Measurements from ENCODE around the gene PLA2G4A. TPM values are rescaled to one million over a fixed set of nuclear protein-coding genes. Genes with fewer than 3 reads are reported as not detected.

The PLA2G4A gene
- total RNA-seq, 1 experiment from 2014 or later = 3.8 TPM

DNA sequence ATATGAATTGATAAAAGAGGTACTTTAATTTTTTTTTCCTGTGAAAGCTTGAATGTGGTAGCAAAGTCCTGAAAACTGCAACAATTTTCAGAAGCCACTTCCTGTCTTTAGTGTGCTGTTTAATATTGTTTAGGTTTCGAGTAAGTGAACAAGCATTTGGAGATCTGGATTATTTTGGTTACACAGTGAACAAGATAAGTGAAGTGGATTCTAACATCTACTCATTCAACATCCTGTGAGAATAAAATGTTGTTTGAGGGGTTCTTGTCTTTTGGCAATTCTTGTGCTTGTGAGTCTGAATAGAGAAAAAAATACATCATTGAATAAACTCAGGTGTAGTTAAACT, 35.2 kb upstream of the PLA2G4A start:
- TF ChIP-seq, protein P1, sequence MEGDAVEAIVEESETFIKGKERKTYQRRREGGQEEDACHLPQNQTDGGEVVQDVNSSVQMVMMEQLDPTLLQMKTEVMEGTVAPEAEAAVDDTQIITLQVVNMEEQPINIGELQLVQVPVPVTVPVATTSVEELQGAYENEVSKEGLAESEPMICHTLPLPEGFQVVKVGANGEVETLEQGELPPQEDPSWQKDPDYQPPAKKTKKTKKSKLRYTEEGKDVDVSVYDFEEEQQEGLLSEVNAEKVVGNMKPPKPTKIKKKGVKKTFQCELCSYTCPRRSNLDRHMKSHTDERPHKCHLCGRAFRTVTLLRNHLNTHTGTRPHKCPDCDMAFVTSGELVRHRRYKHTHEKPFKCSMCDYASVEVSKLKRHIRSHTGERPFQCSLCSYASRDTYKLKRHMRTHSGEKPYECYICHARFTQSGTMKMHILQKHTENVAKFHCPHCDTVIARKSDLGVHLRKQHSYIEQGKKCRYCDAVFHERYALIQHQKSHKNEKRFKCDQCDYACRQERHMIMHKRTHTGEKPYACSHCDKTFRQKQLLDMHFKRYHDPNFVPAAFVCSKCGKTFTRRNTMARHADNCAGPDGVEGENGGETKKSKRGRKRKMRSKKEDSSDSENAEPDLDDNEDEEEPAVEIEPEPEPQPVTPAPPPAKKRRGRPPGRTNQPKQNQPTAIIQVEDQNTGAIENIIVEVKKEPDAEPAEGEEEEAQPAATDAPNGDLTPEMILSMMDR (IDR thresholded peaks at IDR 0.05; ENCODE audit: unreplicated experiment) = no peak
- intact Hi-C loops (cut with micrococcal nuclease) = no loop called here
- H3K9me3 Mint-ChIP-seq (ENCODE audit: unreplicated experiment) = no peaks in the 10 kb centered on the region
- no peak overlapping the region for H3K4me3 Mint-ChIP-seq (ENCODE audit: unreplicated experiment)
- no TSS peak for BruUV-seq (replicated peaks)
- peaks cover 8% of the 10 kb centered on the region for H3K4me1 Mint-ChIP-seq (ENCODE audit: insufficient read depth, unreplicated experiment)
- ChIA-PET POLR2A (interaction anchor here (0.9 to 1.8 kb wide), 3 partner anchors 10 to 150 kb away, joined by 3 to 5 read pairs (median 3); no protein-coding TSS in a partner anchor), CTCF (interaction anchor here (0.6 to 1.0 kb wide), 4 partner anchors 9 to 188 kb away, joined by 3 to 6 read pairs (median 4); no protein-coding TSS in a partner anchor)
- no peaks in the 10 kb centered on the region for H3K36me3 Mint-ChIP-seq (ENCODE audit: insufficient read depth, unreplicated experiment)
- no peak for DNase-seq (ENCODE audit: unreplicated experiment)
- no peaks in the 10 kb centered on the region for H3K27me3 Mint-ChIP-seq (ENCODE audit: insufficient read depth, unreplicated experiment)
- peak overlapping the region; percentile 64 for H3K27ac Mint-ChIP-seq (ENCODE audit: low read depth, unreplicated experiment)

DNA sequence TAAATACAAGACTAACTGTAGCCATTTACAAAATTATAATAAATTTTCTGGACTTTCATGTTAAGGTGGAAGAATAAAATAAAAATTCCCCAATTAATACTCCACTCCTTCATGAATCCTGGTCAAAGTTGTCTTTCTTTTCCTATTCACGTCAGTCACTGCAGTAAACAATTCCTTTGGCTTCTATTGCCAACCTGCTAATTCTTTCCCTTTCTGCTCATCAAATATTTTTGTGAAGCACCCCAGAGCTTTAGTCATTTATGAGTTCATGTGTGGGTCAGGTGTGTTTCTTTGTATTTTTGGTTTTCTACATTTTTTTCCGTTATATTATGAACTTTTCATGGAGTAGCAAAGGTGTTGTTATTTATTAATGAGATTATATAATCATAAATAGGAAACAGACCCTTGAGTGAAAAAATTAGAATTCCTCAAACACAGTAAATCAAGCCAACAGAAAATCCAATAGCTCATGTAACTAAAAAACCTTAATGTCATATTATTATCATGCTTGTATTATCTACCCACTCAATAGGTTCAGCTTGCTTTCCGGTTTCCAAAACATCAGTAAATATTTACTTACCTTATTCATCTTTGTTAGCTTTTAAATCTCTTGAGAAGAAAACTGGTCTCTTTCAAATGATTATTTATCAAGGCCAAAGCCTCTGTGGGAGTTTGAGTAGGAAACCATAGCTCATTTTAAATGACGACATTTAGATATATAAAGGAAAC, 29.6 kb upstream of the PLA2G4A start:
- TF ChIP-seq, protein P1 (IDR thresholded peaks at IDR 0.05; ENCODE audit: unreplicated experiment) = no peak
- no peaks in the 10 kb centered on the region for H3K4me1 Mint-ChIP-seq (ENCODE audit: insufficient read depth, unreplicated experiment)
- ChIA-PET CTCF (interaction anchor here (0.7 to 1.6 kb wide), 9 partner anchors 17 to 178 kb away, joined by 3 to 6 read pairs (median 3); partner anchors contain the start of gene PTGS2), POLR2A (interaction anchor here (1.2 kb wide), 2 partner anchors 20 to 30 kb away, joined by 3 to 5 read pairs; partner anchors contain the start of gene PLA2G4A)
- intact Hi-C loops (cut with micrococcal nuclease) = no loop called here
- H3K9me3 Mint-ChIP-seq (ENCODE audit: unreplicated experiment) = no peaks in the 10 kb centered on the region
- DNase-seq (ENCODE audit: unreplicated experiment) = no peak
- H3K27me3 Mint-ChIP-seq (ENCODE audit: insufficient read depth, unreplicated experiment) = no peaks in the 10 kb centered on the region
- BruUV-seq (replicated peaks) = no TSS peak
- H3K36me3 Mint-ChIP-seq (ENCODE audit: insufficient read depth, unreplicated experiment) = no peaks in the 10 kb centered on the region
- H3K27ac Mint-ChIP-seq (ENCODE audit: low read depth, unreplicated experiment) = no peak overlapping the region
- H3K4me3 Mint-ChIP-seq (ENCODE audit: unreplicated experiment) = no peak overlapping the region

DNA sequence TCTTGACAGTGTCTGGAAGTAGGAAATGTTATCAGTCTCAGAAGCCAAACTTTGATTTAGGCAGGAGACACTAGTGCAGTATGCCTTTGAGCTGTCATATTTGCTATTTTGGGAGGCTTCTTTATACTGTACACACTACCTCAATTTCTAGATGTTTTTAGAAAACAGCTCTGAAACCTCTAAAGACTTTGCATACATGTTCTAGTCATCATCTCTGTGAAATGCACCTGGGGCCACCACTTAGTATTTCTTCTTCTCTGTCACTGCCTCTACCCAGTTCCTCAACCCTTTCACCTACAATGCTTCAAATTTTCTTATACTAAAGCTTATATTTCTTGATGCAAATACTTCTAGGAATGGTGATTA, 29.1 kb upstream of the PLA2G4A start:
- ChIA-PET POLR2A (interaction anchor here (1.1 to 1.2 kb wide), 3 partner anchors 11 to 29 kb away, joined by 3 to 5 read pairs (median 3); partner anchors contain the start of gene PLA2G4A), CTCF (interaction anchor here (0.7 to 1.6 kb wide), 9 partner anchors 16 to 178 kb away, joined by 3 to 6 read pairs (median 3); partner anchors contain the start of gene PTGS2)
- Mint-ChIP-seq H3K4me3 (ENCODE audit: unreplicated experiment) (no peak overlapping the region), H3K9me3 (ENCODE audit: unreplicated experiment) (no peaks in the 10 kb centered on the region), H3K4me1 (ENCODE audit: insufficient read depth, unreplicated experiment) (no peaks in the 10 kb centered on the region), H3K27ac (ENCODE audit: low read depth, unreplicated experiment) (no peak overlapping the region), H3K27me3 (ENCODE audit: insufficient read depth, unreplicated experiment) (no peaks in the 10 kb centered on the region), H3K36me3 (ENCODE audit: insufficient read depth, unreplicated experiment) (no peaks in the 10 kb centered on the region)
- no TSS peak for BruUV-seq (replicated peaks)
- intact Hi-C loops (cut with micrococcal nuclease) = no loop called here
- no peak for DNase-seq (ENCODE audit: unreplicated experiment)
- TF ChIP-seq, protein P1 (IDR thresholded peaks at IDR 0.05; ENCODE audit: unreplicated experiment) = no peak

DNA sequence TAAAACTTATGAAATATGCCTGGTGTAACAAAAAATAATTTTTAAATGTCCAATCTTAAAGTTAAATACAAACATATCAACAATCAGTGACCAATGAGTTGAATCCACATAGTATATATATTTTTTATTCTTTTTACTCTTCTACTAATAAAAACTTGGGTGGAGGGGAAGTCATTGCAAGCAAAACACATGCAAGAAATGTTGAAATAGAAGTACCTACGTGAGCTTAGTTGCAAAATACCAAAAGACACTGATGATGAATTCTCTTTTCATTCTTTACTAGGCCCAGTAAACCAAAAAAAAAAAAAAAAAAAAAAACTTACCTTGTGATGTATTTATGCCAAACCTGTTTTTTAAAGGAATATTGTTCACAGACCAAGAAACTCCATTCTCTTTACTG, 26.4 kb upstream of the PLA2G4A start:
- intact Hi-C loops (cut with micrococcal nuclease) = no loop called here
- Mint-ChIP-seq H3K9me3 (ENCODE audit: unreplicated experiment) (no peaks in the 10 kb centered on the region), H3K36me3 (ENCODE audit: insufficient read depth, unreplicated experiment) (no peaks in the 10 kb centered on the region), H3K4me3 (ENCODE audit: unreplicated experiment) (no peak overlapping the region), H3K4me1 (ENCODE audit: insufficient read depth, unreplicated experiment) (no peaks in the 10 kb centered on the region), H3K27ac (ENCODE audit: low read depth, unreplicated experiment) (peak overlapping the region; percentile 33), H3K27me3 (ENCODE audit: insufficient read depth, unreplicated experiment) (no peaks in the 10 kb centered on the region)
- TF ChIP-seq, protein P1 (IDR thresholded peaks at IDR 0.05; ENCODE audit: unreplicated experiment) = no peak
- BruUV-seq (replicated peaks) = no TSS peak
- DNase-seq (ENCODE audit: unreplicated experiment) = peak; percentile 43
- ChIA-PET CTCF (interaction anchor here (0.7 to 1.1 kb wide), 2 partner anchors 8 to 48 kb away, joined by 3 read pairs; no protein-coding TSS in a partner anchor), POLR2A (interaction anchor here (0.6 kb wide), 3 partner anchors 22 to 93 kb away, joined by 3 to 5 read pairs (median 3); no protein-coding TSS in a partner anchor)

Measured in MCF 10A (cell line).